ENCODE measurements around the gene LTB4R2. TPM values are rescaled to one million over a fixed set of nuclear protein-coding genes. Genes with fewer than 3 reads are reported as not detected.

LTB4R2 gene
- total and polyA plus RNA-seq, 7 donors: under 0.01 to 5.5 (median 3.6) TPM; not detected in 1

GRCh38 chr14:24284501-24285035 is 25.4 kb upstream of the LTB4R2 start:
- no peak for DNase-seq
- TF ChIP-seq POLR2A (IDR thresholded peaks at IDR 0.05): no peak
- TF ChIP-seq POLR2AphosphoS5 (IDR thresholded peaks at IDR 0.05): no peak
- no peak for TF ChIP-seq EP300 (IDR thresholded peaks at IDR 0.05)
- no peak for TF ChIP-seq CTCF (IDR thresholded peaks at IDR 0.05)
- H3K9me3 ChIP-seq: no peaks in the 10 kb centered on the region
- no peaks in the 10 kb centered on the region for H3K27me3 ChIP-seq
- no peaks in the 10 kb centered on the region for H3K4me1 ChIP-seq
- intact Hi-C loops (cut with DNase I): no loop called here
- no peak overlapping the region for H3K27ac ChIP-seq
- WGBS, 2 donors: 83 to 85% methylated on average over 11 of the region's 11 CpGs
- H3K4me3 ChIP-seq: no peak overlapping the region
- H3K36me3 ChIP-seq: peaks cover 0 to 4% (median under 1%) of the 10 kb centered on the region in 4 donors

DNA sequence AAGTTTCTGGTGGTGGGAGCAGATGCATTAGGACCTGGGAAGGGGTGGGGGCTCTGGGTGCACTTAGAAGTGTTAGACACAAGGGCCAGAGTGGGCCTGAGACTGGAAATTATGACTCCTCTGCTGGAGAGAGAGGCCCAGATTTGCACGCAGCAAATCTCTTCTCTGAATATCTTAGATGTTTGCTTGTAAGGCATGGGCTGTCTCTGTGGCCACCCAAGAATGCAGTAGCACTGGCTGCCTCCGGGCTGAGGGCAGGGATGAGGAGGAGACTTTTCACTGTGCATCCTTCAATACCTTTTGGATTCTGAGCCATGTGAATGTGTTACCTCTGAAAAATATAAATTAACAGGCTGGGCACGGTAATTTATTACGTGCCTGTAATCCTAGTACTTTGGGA is 24.6 kb upstream of the LTB4R2 start:
- 80 to 88% methylated on average over 4 of the region's 4 CpGs for WGBS, 2 donors
- peaks cover 0 to 12% (median 7%) of the 10 kb centered on the region in 4 donors for H3K36me3 ChIP-seq
- TF ChIP-seq POLR2A (IDR thresholded peaks at IDR 0.05) (no peak), EP300 (IDR thresholded peaks at IDR 0.05) (no peak), CTCF (IDR thresholded peaks at IDR 0.05) (no peak), POLR2AphosphoS5 (IDR thresholded peaks at IDR 0.05) (no peak)

GRCh38 chr14:24286996-24287395 is 22.9 kb upstream of the LTB4R2 start:
- H3K36me3 ChIP-seq: peaks cover 11 to 29% (median 14%) of the 10 kb centered on the region in 4 donors
- DNase-seq: no peak
- no peak overlapping the region for H3K27ac ChIP-seq

More for the DNA sequence above, 24.6 kb upstream of the LTB4R2 start:
- DNase-seq: no peak
- intact Hi-C loops (cut with DNase I): no loop called here
- no peaks in the 10 kb centered on the region for H3K27me3 ChIP-seq
- H3K27ac ChIP-seq: no peak overlapping the region
- H3K9me3 ChIP-seq: no peaks in the 10 kb centered on the region
- H3K4me3 ChIP-seq: no peak overlapping the region
- no peaks in the 10 kb centered on the region for H3K4me1 ChIP-seq

GRCh38 chr14:24289649-24290280 is 20.2 kb upstream of the LTB4R2 start:
- Histone ChIP-seq H3K9me3 (no peaks in the 10 kb centered on the region), H3K27me3 (no peaks in the 10 kb centered on the region), H3K4me3 (no peak overlapping the region), H3K36me3 (peaks cover 13 to 40% (median 16%) of the 10 kb centered on the region in 4 donors), H3K27ac (no peak overlapping the region), H3K4me1 (no peaks in the 10 kb centered on the region)
- 68 to 72% methylated on average over 6 of the region's 6 CpGs for WGBS, 2 donors
- TF ChIP-seq POLR2AphosphoS5 (IDR thresholded peaks at IDR 0.05): no peak
- TF ChIP-seq POLR2A (IDR thresholded peaks at IDR 0.05): no peak
- no peak for TF ChIP-seq CTCF (IDR thresholded peaks at IDR 0.05)
- no peak for TF ChIP-seq EP300 (IDR thresholded peaks at IDR 0.05)
- intact Hi-C loops (cut with DNase I): no loop called here
- DNase-seq: no peak

More at GRCh38 chr14:24286996-24287395, 22.9 kb upstream of the LTB4R2 start:
- 96 to 97% methylated on average over 5 of the region's 5 CpGs for WGBS, 2 donors
- no peak for TF ChIP-seq POLR2AphosphoS5 (IDR thresholded peaks at IDR 0.05)
- no peak for TF ChIP-seq EP300 (IDR thresholded peaks at IDR 0.05)
- TF ChIP-seq POLR2A (IDR thresholded peaks at IDR 0.05): no peak
- no peak for TF ChIP-seq CTCF (IDR thresholded peaks at IDR 0.05)
- intact Hi-C loops (cut with DNase I): no loop called here
- no peaks in the 10 kb centered on the region for H3K27me3 ChIP-seq
- no peak overlapping the region for H3K4me3 ChIP-seq
- H3K4me1 ChIP-seq: no peaks in the 10 kb centered on the region
- no peaks in the 10 kb centered on the region for H3K9me3 ChIP-seq

Data from sigmoid colon (tissue), 7 donors.